Measurements from ENCODE around the gene PKHD1. TPM values are rescaled to one million over a fixed set of nuclear protein-coding genes. Genes with fewer than 3 reads are reported as not detected.

The PKHD1 gene
- total RNA-seq, 1 experiment from 2014 or later, result 0.09 TPM

GRCh38 chr6:51675020-51675921 is 412.1 kb downstream of the PKHD1 start:
- Histone ChIP-seq H3K56ac (ENCODE audit: insufficient read length, low read depth, low read length) (no peak overlapping the region), H3K79me1 (ENCODE audit: insufficient read depth, low read depth, low read length, poor library complexity, severe bottlenecking) (no peaks in the 10 kb centered on the region), H2BK120ac (ENCODE audit: low read depth, low read length, poor library complexity, severe bottlenecking) (no peak overlapping the region), H2BK20ac (ENCODE audit: low read depth, low read length, poor library complexity, severe bottlenecking) (no peak overlapping the region), H4K5ac (ENCODE audit: insufficient read length, low read depth, low read length) (no peak overlapping the region), H2BK12ac (ENCODE audit: insufficient read length, low read depth, low read length) (no peak overlapping the region), H3K4ac (ENCODE audit: low read depth, low read length) (no peak overlapping the region), H3K14ac (ENCODE audit: insufficient read depth, low read length) (no peak overlapping the region), H3K79me2 (ENCODE audit: insufficient read depth, low read length) (no peaks in the 10 kb centered on the region), H3K18ac (ENCODE audit: insufficient read length, low read depth, low read length) (no peak overlapping the region), H3K4me1 (ENCODE audit: insufficient read depth, low read length) (no peaks in the 10 kb centered on the region), H3K27me3 (ENCODE audit: insufficient read depth, low read length) (no peaks in the 10 kb centered on the region), H4K91ac (ENCODE audit: insufficient read length, low read depth, low read length) (no peak overlapping the region), H3K23me2 (ENCODE audit: insufficient read length, low read depth, low read length, poor library complexity, severe bottlenecking) (no peaks in the 10 kb centered on the region), H2AFZ (ENCODE audit: low read length) (no peak overlapping the region), H3K4me2 (ENCODE audit: insufficient read depth, insufficient read length, low read length) (no peak overlapping the region), H2AK5ac (ENCODE audit: insufficient read length, low read length) (no peak overlapping the region), H2BK15ac (ENCODE audit: low read depth, low read length) (no peak overlapping the region), H3K23ac (ENCODE audit: insufficient read length, low read depth, low read length) (no peak overlapping the region), H4K8ac (replicated peaks; ENCODE audit: insufficient read length, low read depth, low read length) (no peak overlapping the region), H3K9me3 (ENCODE audit: control insufficient read depth, low read depth, low read length) (no peaks in the 10 kb centered on the region), H3K9ac (ENCODE audit: extremely low read depth, insufficient read length, low read length) (no peak overlapping the region), H2BK5ac (ENCODE audit: insufficient read length, low read length) (no peak overlapping the region), H3K27ac (ENCODE audit: insufficient read length, low read depth, low read length) (no peak overlapping the region), H4K20me1 (ENCODE audit: control insufficient read depth, insufficient read depth, insufficient read length) (no peaks in the 10 kb centered on the region), H3T11ph (ENCODE audit: low read length) (no peak overlapping the region)
- H3K36me3 Mint-ChIP-seq (ENCODE audit: insufficient read depth in 1 of 3, low read depth in 3 of 3), result no peaks in the 10 kb centered on the region
- no peaks in the 10 kb centered on the region for H3K4me1 Mint-ChIP-seq
- no peak for DNase-seq
- peaks cover 0 to 3% of the 10 kb centered on the region in 2 experiments; a peak in 1 of 5 replicates for H3K9me3 Mint-ChIP-seq
- TF ChIP-seq CTCF (conservative IDR thresholded peaks at IDR 0.05), result no peak
- WGBS (ENCODE audit: extremely low coverage, insufficient read length, low lambda C conversion rate), result no CpG with 5 or more reads among the region's 9 CpGs
- H3K4me3 Mint-ChIP-seq, result no peak overlapping the region
- H3K27me3 Mint-ChIP-seq (ENCODE audit: low read depth), result no peaks in the 10 kb centered on the region
- H3K27ac Mint-ChIP-seq, result no peak overlapping the region
